Fibroblast of the aortic adventitia (primary cell): ENCODE measurements around the gene FBXL17. TPM values are rescaled to one million over a fixed set of nuclear protein-coding genes. Genes with fewer than 3 reads are reported as not detected.

Experiments
- DNase-seq: peaks from one replicate; pipeline ENCODE4 v3.0.0-alpha.2; 2010; ENCODE audit warnings: low read depth
- H3K4me3 ChIP-seq: 2 replicates; pipeline ENCODE4 v1.5.1; 2011; ENCODE audit warnings: low read depth, mild to moderate bottlenecking, control low read depth, low read length, moderate library complexity
- total RNA-seq: library from RNA; depleted of rRNA; stranded (reverse); fragments of >200 nt; gene quantifications from 2 replicates; pipeline ENCODE4 v1.2.3, GENCODE V29; 2012; ENCODE audit warnings: low replicate concordance
- TF ChIP-seq, protein P1 (sequence below): IDR thresholded peaks from 2 replicates; pipeline ENCODE4 v1.5.1; 2011; ENCODE audit warnings: mild to moderate bottlenecking, low read length, control low read depth, inconsistent platforms; ENCODE audit not compliant: insufficient read depth

FBXL17 gene
- total RNA-seq, 1 donor: 19.7 TPM

DNA sequence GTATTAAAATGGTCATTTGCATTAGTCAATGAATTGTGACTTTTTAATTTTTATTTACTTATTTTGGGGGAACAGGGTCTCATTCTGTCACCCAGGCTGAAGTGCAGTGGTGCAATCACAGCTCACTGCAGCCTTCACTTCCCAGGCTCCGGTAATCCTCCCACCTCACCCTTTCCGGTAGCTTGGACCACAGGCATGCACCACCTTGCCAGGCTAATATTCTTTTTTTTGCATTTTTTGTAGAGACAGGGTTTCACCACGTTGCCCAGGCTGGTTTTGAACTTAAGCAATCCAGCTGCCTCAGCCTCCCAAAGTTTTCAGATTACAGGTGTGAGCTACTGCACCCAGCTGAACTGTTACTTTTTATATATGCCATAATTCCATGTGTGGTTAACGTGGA lies 143.4 kb downstream of the FBXL17 start:
- no peak overlapping the region for H3K4me3 ChIP-seq
- DNase-seq: no peak
- TF ChIP-seq, protein P1, sequence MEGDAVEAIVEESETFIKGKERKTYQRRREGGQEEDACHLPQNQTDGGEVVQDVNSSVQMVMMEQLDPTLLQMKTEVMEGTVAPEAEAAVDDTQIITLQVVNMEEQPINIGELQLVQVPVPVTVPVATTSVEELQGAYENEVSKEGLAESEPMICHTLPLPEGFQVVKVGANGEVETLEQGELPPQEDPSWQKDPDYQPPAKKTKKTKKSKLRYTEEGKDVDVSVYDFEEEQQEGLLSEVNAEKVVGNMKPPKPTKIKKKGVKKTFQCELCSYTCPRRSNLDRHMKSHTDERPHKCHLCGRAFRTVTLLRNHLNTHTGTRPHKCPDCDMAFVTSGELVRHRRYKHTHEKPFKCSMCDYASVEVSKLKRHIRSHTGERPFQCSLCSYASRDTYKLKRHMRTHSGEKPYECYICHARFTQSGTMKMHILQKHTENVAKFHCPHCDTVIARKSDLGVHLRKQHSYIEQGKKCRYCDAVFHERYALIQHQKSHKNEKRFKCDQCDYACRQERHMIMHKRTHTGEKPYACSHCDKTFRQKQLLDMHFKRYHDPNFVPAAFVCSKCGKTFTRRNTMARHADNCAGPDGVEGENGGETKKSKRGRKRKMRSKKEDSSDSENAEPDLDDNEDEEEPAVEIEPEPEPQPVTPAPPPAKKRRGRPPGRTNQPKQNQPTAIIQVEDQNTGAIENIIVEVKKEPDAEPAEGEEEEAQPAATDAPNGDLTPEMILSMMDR: no peak

DNA sequence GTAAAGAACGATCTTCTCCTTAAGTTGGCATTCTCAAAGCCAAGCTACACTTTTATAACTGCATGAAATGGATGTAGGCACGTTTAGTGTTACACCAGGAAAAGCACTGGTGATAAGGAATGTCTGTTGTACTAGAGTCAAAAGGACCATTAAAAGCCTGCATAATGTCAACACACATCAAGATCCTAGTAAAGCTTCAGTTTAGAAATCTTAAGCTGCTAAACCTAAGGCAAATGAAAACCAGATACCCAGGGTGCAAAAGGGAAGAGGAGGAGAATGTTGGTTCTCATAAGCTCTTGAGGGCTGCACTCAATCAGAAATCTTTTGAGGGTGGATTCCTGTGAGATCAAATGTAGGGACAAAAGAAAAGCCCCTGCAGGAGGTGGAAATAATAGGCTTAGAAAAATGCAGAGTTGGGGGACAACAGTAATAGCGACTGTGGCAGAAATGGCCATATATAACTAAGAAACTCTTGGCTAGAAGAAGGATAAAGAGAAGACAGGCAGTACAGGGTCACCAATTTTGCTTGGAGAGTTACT lies 148.2 kb downstream of the FBXL17 start:
- peak; percentile 1 for DNase-seq
- TF ChIP-seq, protein P1: no peak

DNA sequence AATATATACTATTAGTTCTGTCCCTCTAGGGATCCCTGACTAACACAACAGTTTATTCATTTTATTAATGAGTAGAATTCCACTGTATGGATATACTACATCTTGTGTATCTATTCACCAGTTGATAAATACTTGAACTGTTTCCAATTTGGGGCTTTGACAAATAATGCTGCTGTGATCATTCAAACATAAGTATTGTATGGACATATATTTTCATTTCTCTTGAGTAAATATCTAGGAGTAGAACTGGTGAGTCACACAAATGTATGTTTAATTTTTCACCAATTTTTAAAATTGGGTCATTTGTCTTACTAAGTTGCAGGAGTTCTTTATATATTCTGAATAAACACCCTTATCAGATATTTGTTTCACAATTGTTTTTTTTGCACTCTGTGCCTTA lies 149.1 kb downstream of the FBXL17 start:
- TF ChIP-seq, protein P1: no peak
- H3K4me3 ChIP-seq: no peak overlapping the region
- no peak for DNase-seq

More for the DNA sequence above, 148.2 kb downstream of the FBXL17 start:
- H3K4me3 ChIP-seq: no peak overlapping the region

DNA sequence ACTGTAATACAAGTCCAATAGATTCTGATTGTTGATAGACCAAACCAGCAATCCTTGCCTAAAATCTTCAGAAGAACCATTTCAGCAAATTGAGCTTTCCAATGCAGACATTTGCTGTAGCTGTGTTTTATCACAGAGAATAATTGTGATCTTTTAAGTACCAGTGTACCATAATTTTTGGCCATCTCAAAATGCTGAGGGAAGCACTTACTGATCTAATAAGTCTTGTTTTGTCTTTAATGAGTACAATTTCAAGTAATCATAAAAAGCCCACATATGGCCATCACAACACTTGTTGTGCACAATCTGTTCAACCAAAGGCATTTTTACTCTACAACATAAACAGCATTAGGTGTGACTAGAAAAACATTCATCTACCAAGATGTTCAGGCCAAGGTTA lies 159.9 kb downstream of the FBXL17 start:
- TF ChIP-seq, protein P1: no peak
- DNase-seq: no peak

DNA sequence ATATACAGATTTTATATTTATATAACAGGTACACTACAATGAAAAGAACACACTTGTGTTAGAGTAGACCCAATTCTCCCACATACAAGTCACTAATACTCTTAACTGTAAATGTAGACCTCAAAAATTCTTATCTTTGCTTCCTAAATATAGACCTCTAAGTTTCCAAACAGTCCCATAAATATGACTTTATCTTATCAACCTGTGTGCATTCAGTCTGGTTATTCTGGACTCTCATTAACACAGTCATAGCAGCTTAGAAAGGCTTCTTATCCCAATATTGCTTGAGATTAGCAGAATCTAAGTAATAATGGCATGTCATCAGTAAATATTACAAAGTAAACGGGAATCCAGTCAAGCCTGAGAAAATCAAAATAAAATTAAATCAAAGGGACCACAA lies 161.1 kb downstream of the FBXL17 start:
- no peak for DNase-seq
- TF ChIP-seq, protein P1: no peak
- no peak overlapping the region for H3K4me3 ChIP-seq

More for the DNA sequence above, 159.9 kb downstream of the FBXL17 start:
- H3K4me3 ChIP-seq: no peak overlapping the region

DNA sequence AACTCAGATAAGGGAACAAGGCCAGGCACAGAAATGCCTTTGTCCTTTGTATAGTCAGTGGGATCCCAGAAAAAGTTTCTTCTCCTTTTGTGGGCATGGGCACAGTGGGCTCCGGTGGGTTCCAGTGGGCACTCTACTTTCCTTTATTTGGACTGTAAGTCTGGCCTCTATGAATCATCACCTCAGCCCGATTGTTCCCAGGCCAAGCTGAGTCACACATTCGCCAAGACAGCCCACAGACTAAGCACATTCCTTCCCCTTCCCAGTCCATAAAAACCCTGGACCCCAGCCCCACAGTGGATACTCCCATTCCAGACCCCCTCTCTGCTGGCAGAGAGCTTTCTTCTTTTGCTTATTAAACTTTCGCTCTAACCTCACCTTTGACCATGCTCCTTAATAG lies 165.0 kb downstream of the FBXL17 start:
- DNase-seq: peak; percentile 31
- TF ChIP-seq, protein P1: no peak
- no peak overlapping the region for H3K4me3 ChIP-seq

DNA sequence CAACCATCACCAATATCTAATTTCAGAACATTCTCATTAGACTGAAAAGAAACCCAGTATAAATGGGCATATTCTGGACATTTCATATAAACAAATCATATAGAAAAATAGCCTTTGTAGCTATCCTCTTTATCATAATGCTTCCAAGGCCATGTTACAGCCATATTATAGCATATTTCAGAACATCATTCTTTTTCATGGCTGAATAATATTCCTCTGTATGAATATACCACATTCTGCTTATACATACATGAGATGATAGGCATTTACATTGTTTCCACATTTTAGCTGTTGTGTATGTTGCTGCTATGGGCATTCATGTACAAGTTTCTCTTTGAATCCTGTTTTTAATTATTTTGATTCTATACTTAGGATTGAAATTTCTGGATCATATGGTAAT lies 167.0 kb downstream of the FBXL17 start:
- no peak overlapping the region for H3K4me3 ChIP-seq

More for the DNA sequence above, 167.0 kb downstream of the FBXL17 start:
- TF ChIP-seq, protein P1: no peak
- DNase-seq: no peak
